Endothelial cell of umbilical vein (primary cell): Measurements from ENCODE around the gene MEI1. TPM values are rescaled to one million over a fixed set of nuclear protein-coding genes. Genes with fewer than 3 reads are reported as not detected.

ENCODE experiments used
- BruUV-seq: library from RNA; stranded (reverse); fragments of 400-500 nt; replicated peaks from 2 replicates; lab custom pipeline; 2021; lab: Mats Ljungman, UMichigan
- CTCF ChIA-PET: fragments of 300-600, 350-600 bp; sonication (Branson Sonifier 250); formaldehyde crosslinking; loops from one replicate; lab custom pipeline; 2021; ENCODE audit warnings: antibody characterized with exemption, inconsistent platforms; lab: Charles Lee
- POLR2A ChIA-PET: fragments of 300-600, 350-600 bp; sonication (Branson Sonifier 250); formaldehyde crosslinking; loops from one replicate; lab custom pipeline; 2021; ENCODE audit warnings: antibody characterized with exemption, inconsistent platforms; lab: Charles Lee
- DNase-seq: peaks from one replicate; pipeline ENCODE4 v3.0.0-alpha.2; 2011; ENCODE audit warnings: low read depth, low spot score
- FAIRE-seq: peaks from 2 replicates; lab custom pipeline; 2011; peaks lifted over from hg19 to GRCh38; lab: Jason Lieb, UNC
- H2AFZ ChIP-seq: 2 replicates; pipeline ENCODE4 v1.6.0; 2012; ENCODE audit warnings: low read depth, low read length, control low read depth, inconsistent platforms
- H3K27ac ChIP-seq: 2 replicates; pipeline ENCODE4 v1.5.1; 2011; ENCODE audit warnings: low read depth, mild to moderate bottlenecking, control low read depth, low read length, moderate library complexity; ENCODE audit not compliant: insufficient read depth
- H3K27me3 ChIP-seq, 2 experiments: 2 replicates each; pipeline versions ENCODE4 v1.6.0 to v1.6.1; 2011; ENCODE audit warnings: low read length in 2 of 2, mixed read lengths in 1 of 2; ENCODE audit not compliant: control insufficient read depth in 2 of 2, insufficient read depth in 2 of 2
- H3K36me3 ChIP-seq, 2 experiments: 2 replicates in 1 of 2; 3 replicates in 1 of 2; pipeline ENCODE4 v1.5.1; 2011; ENCODE audit warnings: low read length in 2 of 2, mild to moderate bottlenecking in 1 of 2, moderate library complexity in 1 of 2; ENCODE audit not compliant: control insufficient read depth in 2 of 2, insufficient read depth in 2 of 2; ENCODE audit errors: extremely low read depth in 1 of 2
- H3K4me1 ChIP-seq: 3 replicates; pipeline ENCODE4 v1.5.1; 2011; ENCODE audit warnings: mild to moderate bottlenecking, low read length; ENCODE audit not compliant: control insufficient read depth, insufficient read depth; ENCODE audit errors: extremely low read depth
- H3K4me2 ChIP-seq: 2 replicates; pipeline ENCODE4 v1.6.1; 2011; ENCODE audit warnings: low read length, control low read depth, mixed read lengths; ENCODE audit not compliant: insufficient read depth
- H3K4me3 ChIP-seq, 3 experiments: fragments of 200-600 bp in 1 of 3; sonication (generic), shearing (Covaris generic) in 1 of 3; replicated peaks in 1 of 3; 2 replicates each; pipeline ENCODE4 v1.5.1; 2011 to 2016; ENCODE audit warnings: control low read depth in 3 of 3, low read length in 3 of 3, mild to moderate bottlenecking in 2 of 3, inconsistent platforms in 1 of 3, low read depth in 1 of 3, moderate library complexity in 1 of 3; ENCODE audit not compliant: insufficient read depth in 1 of 3
- H3K79me2 ChIP-seq: 2 replicates; pipeline ENCODE4 v1.6.0; 2012; ENCODE audit warnings: low read length, inconsistent platforms; ENCODE audit not compliant: control insufficient read depth, insufficient read depth
- H3K9ac ChIP-seq: replicated peaks from 2 replicates; pipeline ENCODE3; 2011; ENCODE audit warnings: low read length, control low read depth; ENCODE audit not compliant: insufficient read depth; ENCODE audit errors: extremely low read depth
- H3K9me1 ChIP-seq: replicated peaks from 3 replicates; pipeline ENCODE4 v1.6.0; 2011; ENCODE audit warnings: mild to moderate bottlenecking, low read length; ENCODE audit not compliant: control insufficient read depth, insufficient read depth; ENCODE audit errors: extremely low read depth
- H3K9me3 ChIP-seq: replicated peaks from 2 replicates; pipeline ENCODE4 v1.5.1; 2012; ENCODE audit warnings: low read length, inconsistent platforms; ENCODE audit not compliant: control insufficient read depth, insufficient read depth
- H4K20me1 ChIP-seq: replicated peaks from 2 replicates; pipeline ENCODE3; 2011; ENCODE audit warnings: mild to moderate bottlenecking, low read length; ENCODE audit not compliant: control insufficient read depth, insufficient read depth; ENCODE audit errors: extremely low read depth
- CTCF ChIP-seq, 2 donors: IDR thresholded peaks; 1 replicate in 1 of 2; 2 replicates in 1 of 2; pipeline ENCODE4 v1.5.1; 2011; ENCODE audit warnings: low read length in 2 of 2, mild to moderate bottlenecking in 2 of 2, moderate library complexity in 2 of 2, control low read depth in 1 of 2, inconsistent platforms in 1 of 2, low read depth in 1 of 2; ENCODE audit not compliant: insufficient read depth in 1 of 2; ENCODE audit errors: extremely low read depth in 1 of 2
- EZH2 ChIP-seq: IDR thresholded peaks from 2 replicates; pipeline ENCODE4 v1.6.1; 2012; ENCODE audit warnings: borderline replicate concordance, low read depth, mild to moderate bottlenecking, moderate library complexity, low read length, inconsistent platforms; ENCODE audit not compliant: severe bottlenecking
- FOS ChIP-seq: IDR thresholded peaks from 2 replicates; pipeline ENCODE4 v1.6.1; 2011; ENCODE audit warnings: mild to moderate bottlenecking, low read length, moderate library complexity, borderline replicate concordance; ENCODE audit not compliant: insufficient read depth
- GATA2 ChIP-seq: IDR thresholded peaks from 2 replicates; pipeline ENCODE4 v1.7.0; 2011; ENCODE audit warnings: low read depth, mild to moderate bottlenecking, moderate library complexity, mixed read lengths, low read length; ENCODE audit not compliant: insufficient read length, insufficient read depth
- JUN ChIP-seq: IDR thresholded peaks from 2 replicates; pipeline ENCODE4 v1.6.1; 2011; ENCODE audit warnings: borderline replicate concordance, low read depth; ENCODE audit not compliant: insufficient read length, insufficient read depth
- POLR2A ChIP-seq: IDR thresholded peaks from 2 replicates; pipeline ENCODE4 v1.6.1; 2012; ENCODE audit warnings: low read depth, mild to moderate bottlenecking, control low read depth, low read length
- POLR2AphosphoS5 ChIP-seq: IDR thresholded peaks from 2 replicates; pipeline ENCODE4 v1.6.1; 2012; ENCODE audit warnings: low read depth, mild to moderate bottlenecking, control low read depth, low read length, moderate library complexity; ENCODE audit not compliant: insufficient read depth
- dilution Hi-C: fragments of 300-500 bp; cut with MboI; formaldehyde crosslinking; loops from one replicate; pipeline ENCODE4 v1.15.0; 2019; ENCODE audit warnings: low sequenced_read_pairs; ENCODE audit not compliant: extremely low pct_ligation_motif_present
- intact Hi-C: fragments of 100-400 bp; cut with micrococcal nuclease; formaldehyde crosslinking; loops from one replicate; pipeline ENCODE4 v1.10.0; 2022
- polyA plus RNA-seq, 4 experiments: library from polyadenylated mRNA; depleted of rRNA in 3 of 4; stranded (reverse) in 3 of 4; unstranded in 1 of 4; fragments of >200 nt; gene quantifications; 2 replicates each; pipeline versions ENCODE4 v1.2.1 to v1.2.3, GENCODE V29; 2011 to 2012; ENCODE audit warnings: missing spikeins in 1 of 4
- total RNA-seq: library from RNA; stranded (reverse); gene quantifications from 2 replicates; pipeline ENCODE4 v1.2.3, GENCODE V29; 2021

The MEI1 gene
- total and polyA plus RNA-seq, 2 donors (not counting 3 experiments of a cell fraction or from before 2014, with no cell fraction given), result 1.5 to 1.9 TPM

GRCh38 chr22:41822317-41823057 is 123.2 kb downstream of the MEI1 start:
- FAIRE-seq (peak; percentile 67), DNase-seq (peak; percentile 65)
- Histone ChIP-seq H2AFZ (no peak overlapping the region), H3K9me3 (no peaks in the 10 kb centered on the region), H3K4me1 (peaks cover 3% of the 10 kb centered on the region), H3K4me3 (no peak overlapping the region), H3K27ac (no peak overlapping the region), H3K27me3 (no peaks in the 10 kb centered on the region), H4K20me1 (no peaks in the 10 kb centered on the region), H3K79me2 (no peaks in the 10 kb centered on the region), H3K9me1 (no peaks in the 10 kb centered on the region), H3K9ac (no peak overlapping the region), H3K4me2 (no peak overlapping the region), H3K36me3 (no peaks in the 10 kb centered on the region)
- TF ChIP-seq EZH2, result no peak
- TF ChIP-seq FOS, result no peak
- peak; percentile 17 to 29 for TF ChIP-seq CTCF (IDR thresholded peaks at IDR 0.05; ENCODE audit: extremely low read depth in 1 of 2, insufficient read depth in 1 of 2, low read depth in 1 of 2, low read length in 2 of 2)
- no peak for TF ChIP-seq GATA2
- no peak for TF ChIP-seq POLR2A
- no peak for TF ChIP-seq POLR2AphosphoS5
- peak; percentile 24 for TF ChIP-seq JUN
- ChIA-PET POLR2A (no interaction called here), CTCF (interaction anchor here (0.6 to 3.2 kb wide), 13 partner anchors 10 to 156 kb away, joined by 3 to 55 read pairs (median 5); partner anchors contain the start of genes CCDC134 and SREBF2)
- intact Hi-C loops (loop anchor here (1.0 to 5.0 kb wide), 3 partner anchors 35 to 135 kb away; no protein-coding TSS in a partner anchor), dilution Hi-C loops (no loop called here)
- no TSS peak for BruUV-seq
